GM15510 (cell line): ENCODE data around the gene SDK1.

Experiments
- POLR2A ChIP-seq: IDR thresholded peaks from 3 replicates; pipeline ENCODE4 v1.6.1; 2011; ENCODE audit warnings: borderline replicate concordance; ENCODE audit not compliant: insufficient read length; ENCODE audit errors: extremely low read depth

The SDK1 gene

DNA sequence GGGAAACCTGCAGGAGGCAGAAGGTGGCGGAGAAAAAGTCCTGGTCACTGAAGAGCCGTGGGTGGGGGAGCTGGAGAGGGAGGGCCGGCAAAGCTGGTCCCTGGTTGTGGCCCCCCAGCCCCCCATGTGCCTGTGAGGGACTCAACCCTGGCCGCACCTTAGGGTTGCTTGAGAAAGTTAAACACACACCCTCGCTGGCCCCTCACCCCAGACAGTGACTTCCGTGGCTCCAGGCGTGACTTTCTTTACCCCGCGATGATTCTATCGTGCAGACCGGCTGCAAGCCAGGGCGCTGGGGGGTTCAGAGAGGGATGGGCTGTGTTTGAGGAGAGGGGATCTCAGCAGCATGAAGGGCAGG, 933.4 kb downstream of the SDK1 start:
- TF ChIP-seq POLR2A: no peak

DNA sequence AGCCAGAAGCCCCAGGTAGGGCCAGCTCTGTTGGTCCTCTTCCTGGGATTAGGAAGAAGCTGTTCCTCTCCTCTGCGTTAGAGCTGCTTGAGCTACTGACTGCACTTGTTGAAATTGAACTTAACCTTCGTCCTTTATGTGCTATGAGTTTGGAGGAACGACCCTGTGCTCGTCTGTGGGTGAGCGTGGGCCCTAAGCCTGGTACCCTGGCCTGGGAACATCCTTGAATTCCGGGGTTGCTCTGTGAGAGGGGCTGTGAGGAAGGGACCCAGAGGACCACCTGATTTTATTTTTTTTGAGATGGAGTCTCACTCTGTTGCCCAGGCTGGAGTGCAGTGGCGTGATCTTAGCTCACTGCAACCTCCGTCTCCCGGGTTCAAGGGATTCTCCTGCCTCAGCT, 933.8 kb downstream of the SDK1 start:
- TF ChIP-seq POLR2A: no peak

DNA sequence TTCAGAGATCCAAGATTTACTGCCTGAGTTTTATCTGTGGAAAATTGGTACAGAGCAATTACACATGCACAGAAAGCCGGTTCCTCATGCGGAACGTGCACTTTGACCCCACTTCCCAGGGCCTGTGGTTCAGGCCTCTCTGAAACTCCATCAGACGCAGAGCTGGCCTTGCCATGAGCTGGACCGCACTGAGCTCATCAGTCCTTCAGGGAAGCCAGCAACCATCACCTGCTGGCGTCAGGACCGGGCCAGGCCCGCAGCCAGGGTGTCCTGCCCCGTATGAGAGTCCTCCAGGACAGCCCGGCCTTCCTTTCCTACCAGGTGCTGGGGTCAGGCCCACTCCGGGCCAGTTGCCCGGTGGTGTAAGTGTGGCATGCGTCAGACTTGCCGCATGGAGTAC, 934.5 kb downstream of the SDK1 start:
- TF ChIP-seq POLR2A: no peak

DNA sequence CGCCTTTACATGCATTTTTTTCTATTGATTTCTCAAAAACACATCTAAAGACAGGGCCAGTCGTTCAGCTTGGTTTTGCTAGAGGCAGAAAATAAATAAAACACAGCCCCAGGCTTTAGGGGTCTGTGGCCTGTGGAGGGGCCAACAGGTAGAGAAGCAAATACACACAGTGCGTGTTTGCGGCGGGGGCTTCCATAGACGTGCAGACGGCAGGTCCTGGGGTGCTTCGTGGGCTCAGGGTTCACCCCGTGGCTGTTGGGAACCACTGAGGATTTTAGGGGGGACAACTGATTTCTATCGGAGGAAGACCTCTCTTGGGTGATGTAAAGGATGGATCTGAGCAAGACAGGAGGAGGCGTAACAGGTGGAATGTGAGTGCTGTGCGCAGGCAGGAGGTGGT, 935.3 kb downstream of the SDK1 start:
- TF ChIP-seq POLR2A: no peak

DNA sequence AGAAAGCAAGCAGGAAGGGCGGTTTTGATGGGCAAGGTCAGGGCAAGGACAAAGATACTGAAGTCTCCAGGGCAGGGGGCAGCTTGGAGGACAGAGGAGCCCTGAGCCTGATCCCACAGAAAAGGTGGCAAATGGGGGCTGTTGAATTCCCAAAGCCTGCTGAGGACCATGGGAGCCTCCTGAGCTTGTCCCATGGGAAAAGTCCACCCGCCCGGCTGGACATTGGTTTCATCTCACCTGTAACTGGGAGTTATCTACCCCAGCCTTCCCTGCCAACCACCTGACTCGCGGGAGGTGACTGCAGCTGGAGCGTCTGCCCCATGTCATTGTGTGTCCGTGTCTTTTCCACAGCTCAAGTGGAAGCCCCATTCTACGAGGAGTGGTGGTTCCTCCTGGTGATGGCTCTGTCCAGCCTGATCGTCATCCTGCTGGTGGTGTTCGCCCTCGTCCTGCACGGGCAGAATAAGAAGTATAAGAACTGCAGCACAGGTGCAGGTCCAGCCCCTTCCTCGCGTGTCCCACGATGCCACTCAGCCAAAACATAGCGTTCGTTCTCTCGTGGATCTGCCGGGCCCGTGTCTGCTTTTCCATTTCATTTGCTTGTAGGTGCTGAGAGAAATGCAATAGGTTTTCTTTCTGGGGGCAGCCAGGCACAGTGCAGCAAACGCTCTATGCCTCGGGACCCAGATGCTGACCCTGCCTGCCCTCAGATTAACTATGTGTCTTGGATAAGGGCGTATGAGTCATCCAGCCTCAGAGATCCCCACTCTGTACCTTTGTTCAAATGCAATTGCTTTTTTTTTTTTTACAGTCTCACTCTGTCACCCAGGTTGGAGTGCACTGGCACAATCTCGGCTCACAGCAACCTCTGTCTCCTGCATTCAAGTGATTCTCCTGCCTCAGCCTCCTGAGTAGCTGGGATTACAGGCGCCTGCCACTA, 936.5 kb downstream of the SDK1 start:
- TF ChIP-seq POLR2A: no peak

DNA sequence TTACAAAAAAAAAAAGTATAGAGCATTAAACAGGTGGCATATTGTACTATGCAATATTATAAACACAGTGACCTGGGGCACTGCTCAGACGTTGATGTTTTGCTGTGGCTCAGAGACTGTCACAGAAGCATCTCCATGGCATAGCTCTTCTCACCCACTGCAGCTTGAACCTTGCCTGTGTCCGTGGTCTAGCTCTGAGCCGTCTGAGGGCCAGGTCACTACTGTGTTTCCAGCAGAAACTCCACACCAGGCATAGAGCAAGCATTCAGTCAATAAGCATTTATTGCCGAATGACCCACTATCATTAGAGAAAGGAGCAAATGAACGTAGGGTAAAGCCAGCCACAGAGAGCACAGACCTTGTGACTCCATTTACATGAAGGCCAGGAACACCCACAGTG, 937.8 kb downstream of the SDK1 start:
- no peak for TF ChIP-seq POLR2A

DNA sequence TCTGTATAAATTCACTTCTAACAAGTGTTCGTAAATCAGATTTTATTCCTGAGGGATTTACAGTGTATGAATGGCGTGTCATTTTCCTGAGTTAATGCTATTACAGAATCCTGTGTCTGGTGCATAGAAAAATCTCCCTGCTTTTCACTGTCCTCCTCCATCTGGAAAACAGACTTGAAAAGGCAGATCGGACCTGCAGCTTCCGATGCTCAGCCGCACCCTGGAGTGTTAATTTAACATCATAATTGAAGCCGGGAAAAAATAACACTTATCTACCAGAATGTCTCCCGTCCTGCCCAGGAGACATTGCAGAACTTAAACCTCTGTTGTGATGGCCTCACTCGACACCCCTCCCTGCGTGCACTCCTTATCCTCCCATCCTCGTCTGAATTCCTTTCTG, 939.0 kb downstream of the SDK1 start:
- TF ChIP-seq POLR2A: no peak

DNA sequence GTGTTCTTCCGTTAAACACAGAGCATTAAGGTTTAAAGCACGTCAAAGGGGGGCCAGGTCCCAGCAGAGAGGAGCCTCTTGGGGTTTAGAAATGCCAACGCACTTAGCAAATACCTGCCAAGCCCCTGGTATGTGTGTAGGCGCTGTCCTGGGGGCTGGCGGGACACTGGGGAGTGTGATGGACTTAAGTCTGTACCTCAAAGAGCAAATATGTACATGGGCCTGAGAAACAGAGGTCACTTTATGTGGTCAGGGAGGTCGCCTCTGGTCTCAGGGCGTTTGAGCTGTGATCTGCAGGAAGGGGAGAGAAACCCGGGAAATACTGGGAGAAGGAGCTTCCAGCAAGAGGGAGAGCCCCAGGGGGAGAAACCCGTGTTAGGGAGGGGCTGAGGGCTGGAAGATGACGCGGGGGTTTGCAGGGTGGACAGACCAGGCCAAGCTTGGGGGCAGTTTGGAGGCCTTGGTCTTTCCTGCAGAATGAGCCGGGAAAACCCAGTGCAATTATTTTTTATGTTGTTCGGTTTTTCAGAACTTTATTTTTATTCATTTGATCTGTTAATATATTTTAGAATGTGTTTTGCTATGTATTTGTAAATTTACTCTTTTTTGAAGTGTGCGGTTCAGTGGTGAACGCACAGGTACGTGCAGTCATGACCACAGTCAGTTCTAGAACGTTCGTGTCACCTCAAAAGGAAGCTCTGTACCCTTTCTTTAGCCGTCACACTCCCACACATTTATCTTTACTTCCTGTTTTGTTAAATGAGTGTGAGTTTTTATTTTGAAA, 939.7 kb downstream of the SDK1 start:
- TF ChIP-seq POLR2A: no peak

DNA sequence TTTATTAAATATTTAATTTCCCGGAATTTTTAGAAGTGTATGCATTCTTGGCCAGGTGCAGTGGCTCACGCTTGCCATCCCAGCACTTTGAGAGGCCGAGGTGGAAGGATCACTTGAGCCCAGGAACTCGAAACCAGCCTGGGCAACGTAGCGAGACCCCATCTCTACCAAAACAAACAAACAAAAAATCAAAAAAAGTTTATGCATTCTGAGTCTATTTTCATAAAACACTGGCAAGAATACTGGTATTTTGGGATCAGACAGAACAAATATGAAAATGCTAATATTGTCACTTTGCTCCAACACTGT, 940.2 kb downstream of the SDK1 start:
- TF ChIP-seq POLR2A: no peak

DNA sequence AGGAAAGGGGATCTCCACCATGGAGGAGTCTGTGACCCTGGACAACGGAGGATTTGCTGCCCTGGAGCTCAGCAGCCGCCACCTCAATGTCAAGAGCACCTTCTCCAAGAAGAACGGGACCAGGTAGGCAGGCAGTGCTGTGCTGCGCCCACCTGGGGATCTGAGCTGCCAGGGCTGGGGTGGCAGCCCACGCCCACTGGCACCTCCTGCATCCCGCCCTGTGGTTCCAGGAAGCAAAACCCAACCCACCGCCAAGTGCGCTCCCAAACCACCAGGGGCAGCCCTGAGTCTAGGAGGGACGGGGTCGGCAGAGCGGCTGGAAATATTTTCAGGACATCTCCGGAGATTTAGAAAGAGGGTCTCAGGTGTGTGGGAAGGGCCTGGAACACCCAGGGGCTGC, 940.7 kb downstream of the SDK1 start:
- no peak for TF ChIP-seq POLR2A

DNA sequence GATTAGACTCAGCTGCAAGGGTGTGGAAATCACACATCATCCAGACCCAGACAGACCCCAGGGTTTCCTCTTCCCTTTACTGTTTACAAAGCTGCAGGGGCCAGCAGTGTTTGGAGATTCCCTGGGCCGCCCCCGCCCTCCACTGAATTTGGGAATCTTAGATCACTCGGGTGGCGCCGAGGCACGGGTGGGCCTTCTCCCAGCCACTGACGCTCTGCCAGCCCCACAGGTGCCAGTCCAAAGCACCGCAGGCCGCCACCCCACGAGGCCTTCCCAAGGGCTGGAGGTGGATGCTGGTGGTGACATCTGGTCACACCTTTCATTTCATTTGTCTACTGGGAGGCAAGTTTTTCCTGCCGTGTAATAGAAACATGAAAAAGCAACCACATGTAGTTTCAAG, 941.7 kb downstream of the SDK1 start:
- TF ChIP-seq POLR2A: no peak

DNA sequence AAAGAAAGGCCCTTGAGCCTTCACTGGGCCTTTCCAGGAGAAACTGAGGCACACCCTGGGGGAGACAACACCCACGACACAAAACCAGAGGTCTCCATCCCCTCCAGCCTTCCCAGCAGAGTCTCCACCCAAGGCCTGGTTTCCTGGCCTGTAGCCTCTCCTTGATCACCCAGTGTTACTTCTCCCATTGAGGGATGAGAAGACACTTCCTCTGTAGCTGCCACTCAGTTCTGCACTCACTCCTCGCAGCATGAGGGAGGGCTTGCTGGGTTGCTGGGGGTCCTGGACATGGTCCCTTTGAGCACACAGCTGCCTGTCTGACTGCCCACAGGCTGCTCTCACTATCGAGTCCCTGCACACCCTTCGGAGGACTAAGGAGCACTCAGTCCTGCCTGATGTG, 943.0 kb downstream of the SDK1 start:
- no peak for TF ChIP-seq POLR2A

DNA sequence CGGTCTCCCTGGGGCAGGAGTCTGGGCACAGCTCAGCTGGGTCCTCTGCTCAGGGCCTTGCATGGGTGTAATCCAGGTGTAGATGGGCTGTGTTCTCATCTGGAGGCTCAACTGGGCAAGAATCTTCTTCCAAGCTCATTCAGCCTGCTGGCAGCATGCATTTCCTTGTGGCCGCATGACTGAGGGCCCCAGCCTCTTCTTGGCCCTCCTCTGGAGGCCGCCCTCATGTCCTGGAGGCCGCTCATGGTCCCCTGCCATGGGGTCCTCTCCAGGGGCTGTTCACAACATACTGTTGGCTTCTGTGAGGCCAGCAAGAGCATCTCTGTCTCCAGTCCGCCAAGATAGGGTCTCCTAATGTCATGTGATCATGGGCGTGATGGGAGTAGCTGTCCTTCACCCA, 943.6 kb downstream of the SDK1 start:
- no peak for TF ChIP-seq POLR2A

DNA sequence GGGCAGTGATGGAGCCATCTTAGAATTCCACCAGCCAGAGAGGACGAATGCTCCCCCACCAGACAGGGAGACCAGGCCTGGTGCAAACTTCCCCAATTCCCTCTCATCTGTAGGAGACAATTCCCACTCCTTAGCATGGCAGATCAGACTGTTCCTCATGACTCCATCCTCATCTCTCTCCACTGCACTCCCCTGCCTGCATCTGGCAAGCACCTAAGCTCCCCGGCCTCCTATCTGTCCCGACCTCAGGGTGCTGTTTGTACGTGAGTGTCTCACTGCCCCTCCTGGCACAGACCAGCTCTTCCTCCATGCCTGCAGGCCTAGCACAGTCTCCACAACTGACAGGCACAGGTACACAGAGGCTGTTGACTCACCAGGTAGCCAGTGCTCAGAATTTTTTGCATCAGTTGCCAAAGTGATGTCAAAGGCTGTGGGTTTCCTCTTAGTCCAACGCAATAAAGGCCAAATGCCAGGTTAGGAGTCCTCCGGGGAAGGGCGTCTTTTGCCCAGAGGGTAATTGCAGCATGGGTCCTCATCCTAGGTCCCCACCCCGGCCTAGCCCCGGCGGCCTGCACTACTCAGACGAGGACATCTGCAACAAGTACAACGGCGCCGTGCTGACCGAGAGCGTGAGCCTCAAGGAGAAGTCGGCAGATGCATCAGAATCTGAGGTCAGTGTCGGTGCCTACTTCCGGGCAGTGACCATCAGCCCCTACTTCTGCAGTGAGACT, 944.2 kb downstream of the SDK1 start:
- TF ChIP-seq POLR2A: no peak

DNA sequence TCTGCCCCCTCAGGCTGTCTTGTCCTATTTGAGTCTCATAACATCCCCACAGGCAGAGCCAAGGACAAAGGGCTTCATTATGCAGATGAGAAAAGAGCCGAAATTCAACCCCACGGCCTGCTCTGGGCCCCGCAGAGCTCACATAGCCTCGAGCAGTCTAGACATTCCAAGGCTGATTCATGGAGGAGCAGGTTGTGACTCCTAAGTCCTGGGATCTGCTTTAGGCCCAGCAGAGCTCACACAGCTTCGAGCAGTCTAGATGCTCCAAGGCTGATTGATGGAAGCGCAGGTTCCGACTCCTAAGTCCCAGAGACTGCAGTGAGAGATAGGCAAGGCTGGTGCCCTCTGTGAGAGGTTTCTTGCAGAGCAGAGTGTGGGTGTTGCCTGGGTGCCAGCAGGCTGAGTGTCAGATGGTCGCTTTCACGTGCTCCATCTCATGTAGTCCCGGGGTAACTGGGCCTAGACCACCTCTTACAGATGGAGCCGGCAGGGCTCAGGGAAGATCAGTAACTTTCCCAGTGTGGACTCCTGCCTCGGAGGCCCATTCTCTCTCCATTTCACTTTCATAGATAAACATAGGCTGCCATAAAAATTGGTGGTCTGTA, 944.9 kb downstream of the SDK1 start:
- no peak for TF ChIP-seq POLR2A
